Sigmoid colon (tissue), 7 donors: ENCODE data around the gene ANG. TPM values are rescaled to one million over a fixed set of nuclear protein-coding genes. Genes with fewer than 3 reads are reported as not detected.

Experiments
- DNase-seq: peaks from one replicate; pipeline ENCODE4 v3.0.0-alpha.2; 2019
- H3K27ac ChIP-seq, 4 donors: fragments of 200-600 bp; sonication (generic); one replicate each; pipeline ENCODE4 v1.5.1; 2016 to 2019; ENCODE audit warnings: mild to moderate bottlenecking in 1 of 4
- H3K27me3 ChIP-seq, 3 donors: fragments of 200-600 bp; sonication (generic); one replicate each; pipeline ENCODE4 v1.5.1; 2019; ENCODE audit warnings: mild to moderate bottlenecking in 1 of 3
- H3K36me3 ChIP-seq, 4 donors: fragments of 200-600 bp; sonication (generic); one replicate each; pipeline ENCODE4 v1.5.1; 2016 to 2019
- H3K4me1 ChIP-seq, 4 donors: fragments of 200-600 bp; sonication (generic); one replicate each; pipeline ENCODE4 v1.5.1; 2017 to 2019
- H3K4me3 ChIP-seq, 4 donors: fragments of 200-600 bp; sonication (generic); one replicate each; pipeline ENCODE4 v1.5.1; 2017 to 2019; ENCODE audit warnings: mild to moderate bottlenecking in 2 of 4, moderate library complexity in 1 of 4
- H3K9me3 ChIP-seq, 4 donors: fragments of 200-600 bp in 3 of 4; sonication (generic) in 3 of 4; one replicate each; pipeline versions ENCODE4 v1.5.1 to v1.6.1; 2013 to 2019
- EP300 ChIP-seq, 4 donors: sonication (generic); formaldehyde crosslinking; IDR thresholded peaks; one replicate each; pipeline ENCODE4 v1.6.1; 2017; ENCODE audit warnings: antibody characterized with exemption in 4 of 4
- POLR2A ChIP-seq, 2 donors: fragments of 450-650 bp; IDR thresholded peaks; one replicate each; pipeline ENCODE4 v1.6.1; 2016; ENCODE audit warnings: antibody characterized with exemption in 2 of 2, mild to moderate bottlenecking in 2 of 2, moderate library complexity in 2 of 2
- POLR2AphosphoS5 ChIP-seq, 4 donors: sonication (generic); formaldehyde crosslinking; IDR thresholded peaks; one replicate each; pipeline ENCODE4 v1.6.1; 2017; ENCODE audit warnings: antibody characterized with exemption in 4 of 4
- WGBS, 2 donors: extraction: QIAGEN DNeasy Blood & Tissue Kit; methylation state at CpG; one replicate each; pipeline ENCODE4 v1.1.7; 2013; 5-methylcytosine and 5-hydroxymethylcytosine counted together
- intact Hi-C: fragments of 100-400 bp; cut with DNase I; formaldehyde crosslinking; loops from one replicate; pipeline ENCODE4 v1.15.1; 2023
- polyA plus RNA-seq, 3 donors: library from polyadenylated mRNA; stranded (reverse); fragments of 200-250 nt; gene quantifications; one replicate each; pipeline ENCODE4 v1.2.3, GENCODE V29; 2013
- total RNA-seq, 4 donors: library from RNA; depleted of rRNA; stranded (reverse); fragments of >200 nt; gene quantifications; one replicate each; pipeline ENCODE4 v1.1.0, GENCODE V29; 2016
- TF ChIP-seq, protein P1 (sequence below), 4 experiments: fragments of 450-650 bp in 3 of 4; fragments of 200-600 bp in 1 of 4; IDR thresholded peaks; one replicate each; pipeline ENCODE4 v1.5.1; 2016 to 2019; ENCODE audit warnings: antibody characterized with exemption in 4 of 4, mild to moderate bottlenecking in 3 of 4, moderate library complexity in 2 of 4
- donor health status: healthy with polysubstance abuse.
- donor health status: Bipolar disorder and iron deficiency.
- donor health status: healthy.

Gene ANG
- total and polyA plus RNA-seq, 7 donors, result 13.3 to 44.4 (median 22.2) TPM

GRCh38 chr14:20706657-20707355, 18.2 kb downstream of the ANG start:
- Histone ChIP-seq H3K27ac (no peak overlapping the region), H3K4me1 (no peaks in the 10 kb centered on the region), H3K4me3 (no peak overlapping the region), H3K9me3 (no peaks in the 10 kb centered on the region), H3K27me3 (no peaks in the 10 kb centered on the region), H3K36me3 (no peaks in the 10 kb centered on the region)
- TF ChIP-seq, protein P1, sequence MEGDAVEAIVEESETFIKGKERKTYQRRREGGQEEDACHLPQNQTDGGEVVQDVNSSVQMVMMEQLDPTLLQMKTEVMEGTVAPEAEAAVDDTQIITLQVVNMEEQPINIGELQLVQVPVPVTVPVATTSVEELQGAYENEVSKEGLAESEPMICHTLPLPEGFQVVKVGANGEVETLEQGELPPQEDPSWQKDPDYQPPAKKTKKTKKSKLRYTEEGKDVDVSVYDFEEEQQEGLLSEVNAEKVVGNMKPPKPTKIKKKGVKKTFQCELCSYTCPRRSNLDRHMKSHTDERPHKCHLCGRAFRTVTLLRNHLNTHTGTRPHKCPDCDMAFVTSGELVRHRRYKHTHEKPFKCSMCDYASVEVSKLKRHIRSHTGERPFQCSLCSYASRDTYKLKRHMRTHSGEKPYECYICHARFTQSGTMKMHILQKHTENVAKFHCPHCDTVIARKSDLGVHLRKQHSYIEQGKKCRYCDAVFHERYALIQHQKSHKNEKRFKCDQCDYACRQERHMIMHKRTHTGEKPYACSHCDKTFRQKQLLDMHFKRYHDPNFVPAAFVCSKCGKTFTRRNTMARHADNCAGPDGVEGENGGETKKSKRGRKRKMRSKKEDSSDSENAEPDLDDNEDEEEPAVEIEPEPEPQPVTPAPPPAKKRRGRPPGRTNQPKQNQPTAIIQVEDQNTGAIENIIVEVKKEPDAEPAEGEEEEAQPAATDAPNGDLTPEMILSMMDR (IDR thresholded peaks at IDR 0.05), result no peak
- TF ChIP-seq EP300 (IDR thresholded peaks at IDR 0.05), result no peak
- no peak for TF ChIP-seq POLR2A (IDR thresholded peaks at IDR 0.05)
- no peak for TF ChIP-seq POLR2AphosphoS5 (IDR thresholded peaks at IDR 0.05)
- intact Hi-C loops, result no loop called here
- no peak for DNase-seq
- WGBS, 2 donors, result 66 to 76% methylated on average over 4 of the region's 4 CpGs

DNA sequence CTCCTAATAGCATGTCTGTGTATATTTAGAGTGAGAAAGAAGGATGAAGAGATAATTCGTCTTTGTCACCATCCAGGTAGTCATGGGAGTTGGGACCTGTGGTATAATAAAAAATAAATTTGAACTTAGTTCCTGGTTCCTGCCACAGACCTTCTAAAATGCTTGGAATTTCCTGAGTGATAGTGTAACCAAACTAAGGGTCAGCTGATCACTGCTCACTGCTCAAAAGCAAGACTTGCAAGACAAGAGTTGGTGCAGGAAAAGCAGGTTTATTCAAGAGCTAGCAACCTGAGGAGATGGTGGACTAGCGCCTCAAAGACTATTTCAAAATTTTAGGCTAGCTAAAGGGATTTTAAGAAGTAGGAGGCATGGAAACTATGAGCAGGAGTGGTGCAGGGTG, 19.1 kb downstream of the ANG start:
- intact Hi-C loops, result no loop called here
- 51 to 53% methylated on average over 2 of the region's 2 CpGs for WGBS, 2 donors

GRCh38 chr14:20711261-20711660, 22.7 kb downstream of the ANG start:
- Histone ChIP-seq H3K27ac (no peak overlapping the region), H3K27me3 (no peaks in the 10 kb centered on the region), H3K4me3 (no peak overlapping the region), H3K36me3 (no peaks in the 10 kb centered on the region), H3K9me3 (no peaks in the 10 kb centered on the region), H3K4me1 (no peaks in the 10 kb centered on the region)
- TF ChIP-seq, protein P1 (IDR thresholded peaks at IDR 0.05), result no peak
- no peak for TF ChIP-seq POLR2AphosphoS5 (IDR thresholded peaks at IDR 0.05)
- no peak for TF ChIP-seq POLR2A (IDR thresholded peaks at IDR 0.05)
- TF ChIP-seq EP300 (IDR thresholded peaks at IDR 0.05), result no peak
- intact Hi-C loops, result no loop called here
- WGBS, 2 donors, result 69 to 73% methylated on average over 4 of the region's 4 CpGs
- no peak for DNase-seq

More for the DNA sequence above, 19.1 kb downstream of the ANG start:
- TF ChIP-seq POLR2A (IDR thresholded peaks at IDR 0.05) (no peak), EP300 (IDR thresholded peaks at IDR 0.05) (no peak), POLR2AphosphoS5 (IDR thresholded peaks at IDR 0.05) (no peak)
- TF ChIP-seq, protein P1 (IDR thresholded peaks at IDR 0.05), result no peak
- Histone ChIP-seq H3K27ac (no peak overlapping the region), H3K9me3 (no peaks in the 10 kb centered on the region), H3K36me3 (no peaks in the 10 kb centered on the region), H3K4me3 (no peak overlapping the region), H3K27me3 (no peaks in the 10 kb centered on the region), H3K4me1 (no peaks in the 10 kb centered on the region)
- DNase-seq, result no peak

DNA sequence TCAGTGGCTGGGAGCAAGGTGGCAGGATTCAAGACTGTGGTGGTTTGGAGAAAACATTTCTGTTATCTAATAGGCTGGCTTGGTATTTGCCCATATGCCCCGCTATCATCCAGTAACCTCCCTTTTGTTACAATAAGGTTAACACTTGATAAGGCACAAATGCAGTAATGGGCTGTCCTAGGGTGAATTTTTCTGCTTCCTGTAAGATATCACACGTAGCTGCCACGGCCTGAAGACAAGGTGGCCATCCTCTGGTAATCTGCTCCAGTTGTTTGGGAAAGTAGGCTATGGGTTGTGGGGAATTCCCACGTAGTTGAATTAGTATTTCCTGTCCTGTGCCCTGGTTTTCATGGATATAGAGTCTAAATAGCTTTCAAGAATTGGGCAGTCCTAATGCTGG, 23.1 kb downstream of the ANG start:
- no peak for DNase-seq
- no peaks in the 10 kb centered on the region for H3K9me3 ChIP-seq
- no peaks in the 10 kb centered on the region for H3K27me3 ChIP-seq
- H3K4me1 ChIP-seq, result no peaks in the 10 kb centered on the region
- TF ChIP-seq, protein P1 (IDR thresholded peaks at IDR 0.05), result no peak
- TF ChIP-seq EP300 (IDR thresholded peaks at IDR 0.05) (no peak), POLR2AphosphoS5 (IDR thresholded peaks at IDR 0.05) (no peak), POLR2A (IDR thresholded peaks at IDR 0.05) (no peak)
- WGBS, 2 donors, result 39 to 50% methylated on average over 4 of the region's 4 CpGs
- no peak overlapping the region for H3K27ac ChIP-seq
- H3K4me3 ChIP-seq, result no peak overlapping the region
- intact Hi-C loops, result no loop called here
- H3K36me3 ChIP-seq, result no peaks in the 10 kb centered on the region

DNA sequence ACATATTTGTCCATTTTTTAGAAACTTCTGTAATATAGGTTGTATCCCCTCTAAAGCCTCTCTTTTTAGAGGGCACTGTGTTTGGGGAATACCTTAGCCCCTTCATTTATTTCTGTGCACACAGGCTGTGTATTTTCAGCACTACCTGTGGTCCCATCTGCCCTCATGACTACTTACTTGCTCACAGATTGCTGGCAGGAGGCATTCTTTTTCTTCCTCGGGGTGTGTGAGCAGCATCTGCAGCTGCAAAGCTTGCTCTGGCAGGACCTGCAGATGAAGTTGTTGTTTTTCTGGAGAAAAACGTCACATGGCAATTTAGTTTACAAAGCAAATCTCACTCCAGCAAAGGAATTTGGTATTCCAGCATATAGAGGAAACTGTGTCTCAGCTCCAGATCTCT, 24.3 kb downstream of the ANG start:
- no peak for DNase-seq
- Histone ChIP-seq H3K27me3 (no peaks in the 10 kb centered on the region), H3K4me3 (no peak overlapping the region), H3K9me3 (no peaks in the 10 kb centered on the region), H3K27ac (no peak overlapping the region), H3K36me3 (no peaks in the 10 kb centered on the region), H3K4me1 (no peaks in the 10 kb centered on the region)
- TF ChIP-seq EP300 (IDR thresholded peaks at IDR 0.05), result no peak
- no peak for TF ChIP-seq POLR2AphosphoS5 (IDR thresholded peaks at IDR 0.05)
- no peak for TF ChIP-seq POLR2A (IDR thresholded peaks at IDR 0.05)
- TF ChIP-seq, protein P1 (IDR thresholded peaks at IDR 0.05), result no peak
- 53 to 61% methylated on average over 2 of the region's 2 CpGs for WGBS, 2 donors
- intact Hi-C loops, result no loop called here
